ENCODE data around the gene TDO2. TPM values are rescaled to one million over a fixed set of nuclear protein-coding genes. Genes with fewer than 3 reads are reported as not detected.

Gene TDO2
- total and polyA plus RNA-seq, 2 of the 4 experiments (the other 2 are of a cell fraction) = 0.09 to 0.18 TPM

GRCh38 chr4:155960522-155960921 lies 57.0 kb downstream of the TDO2 start:
- Histone ChIP-seq H4K5ac (ENCODE audit: low read depth, low read length) (no peak overlapping the region), H2AK5ac (ENCODE audit: low read depth, low read length) (no peak overlapping the region), H4K20me1 (ENCODE audit: insufficient read depth, low read length) (no peaks in the 10 kb centered on the region), H3K4ac (ENCODE audit: low read depth, low read length) (no peak overlapping the region), H3K9me1 (ENCODE audit: insufficient read depth, low read length) (no peaks in the 10 kb centered on the region; the same call in 1 of the 2 replicates), H4K91ac (ENCODE audit: insufficient read depth, low read depth, low read length) (no peak overlapping the region), H2AK9ac (replicated peaks; ENCODE audit: low read depth, low read length, poor library complexity) (no peak overlapping the region), H2AFZ (replicated peaks; ENCODE audit: low read length, poor library complexity) (no peak overlapping the region), H3K9me3 (ENCODE audit: control insufficient read depth, insufficient read depth, low read length) (no peaks in the 10 kb centered on the region), H3K4me3 (ENCODE audit: insufficient read depth, low read depth, low read length) (no peak overlapping the region), H4K8ac (ENCODE audit: low read depth in 2 of 2, low read length in 2 of 2) (no peak overlapping the region), H3K18ac (ENCODE audit: low read depth, low read length) (no peak overlapping the region), H3K27ac (ENCODE audit: insufficient read depth, low read length) (no peak overlapping the region), H2BK20ac (ENCODE audit: low read depth, low read length) (no peak overlapping the region), H3K9ac (ENCODE audit: low read depth, low read length) (no peak overlapping the region), H2BK15ac (ENCODE audit: low read depth, low read length) (no peak overlapping the region), H3K4me1 (ENCODE audit: control insufficient read depth, insufficient read depth, low read length) (no peaks in the 10 kb centered on the region), H3K36me3 (ENCODE audit: control insufficient read depth, insufficient read depth, low read length) (no peaks in the 10 kb centered on the region), H3K56ac (ENCODE audit: extremely low read depth, insufficient read depth, low read length) (no peak overlapping the region), H3K27me3 (ENCODE audit: control insufficient read depth, insufficient read depth, low read length) (no peaks in the 10 kb centered on the region), H3K4me2 (ENCODE audit: low read depth, low read length) (no peak overlapping the region), H3K23ac (ENCODE audit: low read depth, low read length) (no peak overlapping the region), H3K14ac (replicated peaks; ENCODE audit: low read depth, low read length) (no peak overlapping the region), H2BK5ac (ENCODE audit: low read depth, low read length, poor library complexity, severe bottlenecking) (no peak overlapping the region), H2BK120ac (ENCODE audit: low read depth, low read length) (no peak overlapping the region), H3K79me1 (ENCODE audit: low read depth in 1 of 2, low read length in 2 of 2) (no peaks in the 10 kb centered on the region)
- POLR2A ChIA-PET (ENCODE audit: unreplicated experiment) = no interaction called here
- intact Hi-C loops (cut with micrococcal nuclease) (loop anchor here (10.0 kb wide), 1 partner anchor 504 kb away; no protein-coding TSS in a partner anchor), in situ Hi-C loops (cut with MboI; ENCODE audit: low sequenced_read_pairs) (loop anchor here (25.0 kb wide), 2 partner anchors 802 to 1002 kb away; partner anchors contain the start of gene PDGFC), dilution Hi-C loops (cut with HindIII; ENCODE audit: low sequenced_read_pairs, unreplicated experiment) (no loop called here)
- no peak for ATAC-seq (ENCODE audit: low read depth)
- no CpG with 5 or more reads among the region's 5 CpGs for WGBS, 2 experiments (ENCODE audit: extremely low coverage in 2 of 2, insufficient read length in 1 of 2)
- peak; percentile 61 for DNase-seq
- BruUV-seq (replicated peaks) = no TSS peak
- no peak for TF ChIP-seq BHLHE40 (IDR thresholded peaks at IDR 0.05; ENCODE audit: low read depth, low read length)
- TF ChIP-seq CEBPB (IDR thresholded peaks at IDR 0.05; ENCODE audit: low read depth, low read length) = no peak
- no peak for TF ChIP-seq RFX5 (IDR thresholded peaks at IDR 0.05; ENCODE audit: low read depth, low read length)
- no peak for TF ChIP-seq MXI1 (IDR thresholded peaks at IDR 0.05; ENCODE audit: borderline replicate concordance, low read depth, low read length)
- no peak for TF ChIP-seq RAD21 (IDR thresholded peaks at IDR 0.05; ENCODE audit: low read length)
- TF ChIP-seq CTCF (conservative IDR thresholded peaks at IDR 0.05; ENCODE audit: low read depth, low read length) = no peak
- no peak for TF ChIP-seq USF2 (IDR thresholded peaks at IDR 0.05; ENCODE audit: low read depth, low read length)
- no peak for TF ChIP-seq MAZ (IDR thresholded peaks at IDR 0.05; ENCODE audit: borderline replicate concordance, low read depth, low read length)
- TF ChIP-seq CHD1 (IDR thresholded peaks at IDR 0.05; ENCODE audit: low read depth, low read length) = no peak
- no peak for TF ChIP-seq MAFK (IDR thresholded peaks at IDR 0.05; ENCODE audit: low read depth, low read length)
- TF ChIP-seq SMC3 (IDR thresholded peaks at IDR 0.05; ENCODE audit: low read depth, low read length) = no peak
- no peak for TF ChIP-seq POLR2A (IDR thresholded peaks at IDR 0.05; ENCODE audit: low read depth, low read length)
- TF ChIP-seq ELK1 (IDR thresholded peaks at IDR 0.05; ENCODE audit: borderline replicate concordance, low read depth, low read length) = no peak
- no peak for TF ChIP-seq RCOR1 (IDR thresholded peaks at IDR 0.05; ENCODE audit: insufficient replicate concordance, low read length)
- no peak for TF ChIP-seq FOS (IDR thresholded peaks at IDR 0.05; ENCODE audit: low read depth, low read length)
- no peak for TF ChIP-seq NFE2L2 (IDR thresholded peaks at IDR 0.05; ENCODE audit: low read depth, low read length)
- CTCF ChIA-PET = no interaction called here

Measured in IMR-90 (cell line).